Measurements from ENCODE around the gene TOGARAM2. TPM values are rescaled to one million over a fixed set of nuclear protein-coding genes. Genes with fewer than 3 reads are reported as not detected.

The TOGARAM2 gene
- total and polyA plus RNA-seq, 2 of the 8 experiments (the other 6 are each of a cell fraction or from before 2014, with no cell fraction given) = 0.42 to 1.4 TPM

GRCh38 chr2:28977176-28977875 is 3.8 kb upstream of the TOGARAM2 start:
- Histone ChIP-seq H3K27me3 (replicated peaks in 1 of 4; ENCODE audit: control insufficient read depth in 3 of 4, extremely low read depth in 1 of 4, insufficient read depth in 3 of 4, low read length in 3 of 4) (no peaks in the 10 kb centered on the region), H2BK20ac (ENCODE audit: low read length) (no peak overlapping the region), H2AK5ac (ENCODE audit: low read depth, low read length) (no peak overlapping the region), H4K91ac (replicated peaks; ENCODE audit: insufficient read length, low read length) (no peak overlapping the region), H3K36me3 (ENCODE audit: control insufficient read depth in 2 of 4, insufficient read depth in 4 of 4, low read length in 3 of 4) (no peaks in the 10 kb centered on the region), H4K5ac (ENCODE audit: insufficient read length, low read depth, low read length) (no peak overlapping the region), H2BK5ac (ENCODE audit: low read depth, low read length) (no peak overlapping the region), H3K27ac (ENCODE audit: low read depth, low read length) (no peak overlapping the region), H2AFZ (ENCODE audit: low read length) (no peak overlapping the region), H2BK15ac (ENCODE audit: low read length) (no peak overlapping the region), H3K79me2 (ENCODE audit: control insufficient read depth in 1 of 2, insufficient read depth in 2 of 2, low read length in 2 of 2) (no peaks in the 10 kb centered on the region), H3K9me3 (ENCODE audit: insufficient read depth in 2 of 2, low read depth in 1 of 2, low read length in 1 of 2) (no peaks in the 10 kb centered on the region), H3K4me2 (ENCODE audit: insufficient read depth in 1 of 2, low read depth in 2 of 2, low read length in 2 of 2) (no peak overlapping the region), H4K20me1 (replicated peaks in 1 of 2; ENCODE audit: control insufficient read depth in 1 of 2, insufficient read depth in 2 of 2, low read length in 2 of 2) (no peaks in the 10 kb centered on the region), H3K18ac (ENCODE audit: extremely low read depth, low read length) (no peak overlapping the region), H2BK12ac (ENCODE audit: low read depth, low read length) (no peak overlapping the region), H3K14ac (ENCODE audit: insufficient read length) (no peak overlapping the region), H3K23ac (ENCODE audit: insufficient read length) (no peak overlapping the region), H3K56ac (replicated peaks; ENCODE audit: insufficient read length, low read depth, low read length) (no peak overlapping the region), H3K4me3 (ENCODE audit: extremely low read depth in 1 of 4, insufficient read depth in 2 of 4, low read depth in 3 of 4, low read length in 4 of 4) (no peak overlapping the region), H3K79me1 (ENCODE audit: low read depth, low read length) (no peaks in the 10 kb centered on the region), H3K4ac (replicated peaks; ENCODE audit: insufficient read length, low read depth, low read length) (no peak overlapping the region), H2BK120ac (replicated peaks; ENCODE audit: low read depth, low read length) (no peak overlapping the region), H4K8ac (ENCODE audit: extremely low read depth, insufficient read depth, low read length) (no peak overlapping the region; the same call in 1 of the 2 replicates), H3K4me1 (replicated peaks in 1 of 4; ENCODE audit: control insufficient read depth in 3 of 4, insufficient read depth in 4 of 4, low read length in 3 of 4) (peaks cover 0 to 2% (median 0%) of the 10 kb centered on the region in 4 experiments; a peak in 2 of 7 replicates), H3K23me2 (ENCODE audit: low read depth, low read length) (no peaks in the 10 kb centered on the region), H3K9ac (replicated peaks in 1 of 4; ENCODE audit: extremely low read depth in 1 of 4, low read depth in 3 of 4, low read length in 3 of 4) (no peak overlapping the region)
- DNase-seq (ENCODE audit: low read depth in 1 of 2, low spot score in 2 of 2) (no peak), FAIRE-seq (no peak)
- POLR2A ChIA-PET (ENCODE audit: partially characterized antibody) = no interaction called here
- 92% methylated on average over 10 of the region's 10 CpGs; no CpG with 5 or more reads in 1 of the 2 experiments for WGBS, 2 experiments (ENCODE audit: extremely low coverage in 1 of 2, insufficient coverage in 1 of 2, insufficient read length in 1 of 2, insufficient replicate concordance in 2 of 2, low coverage in 1 of 2, low lambda C conversion rate in 2 of 2, missing lambda C conversion rate in 1 of 2)
- CTCF ChIA-PET (ENCODE audit: partially characterized antibody) = interaction anchor here (0.8 to 1.4 kb wide), 4 partner anchors 18 to 232 kb away, joined by 3 read pairs; no protein-coding TSS in a partner anchor
- TF ChIP-seq EP300 (IDR thresholded peaks at IDR 0.05; ENCODE audit: borderline replicate concordance in 1 of 2, low read depth in 2 of 2, low read length in 2 of 2) = no peak
- TF ChIP-seq KDM4A (IDR thresholded peaks at IDR 0.05; ENCODE audit: low read depth, low read length, severe bottlenecking) = no peak
- TF ChIP-seq NRF1 (IDR thresholded peaks at IDR 0.05; ENCODE audit: low read depth, low read length) = no peak
- no peak for TF ChIP-seq BRCA1 (IDR thresholded peaks at IDR 0.05; ENCODE audit: low read depth, low read length)
- TF ChIP-seq SIX5 (IDR thresholded peaks at IDR 0.05; ENCODE audit: low read depth, low read length) = no peak
- no peak for TF ChIP-seq TBP (IDR thresholded peaks at IDR 0.05; ENCODE audit: low read depth, low read length)
- TF ChIP-seq POLR2AphosphoS5 (IDR thresholded peaks at IDR 0.05; ENCODE audit: low read depth, low read length) = no peak
- no peak for TF ChIP-seq TAF1 (IDR thresholded peaks at IDR 0.05; ENCODE audit: low read depth, low read length)
- TF ChIP-seq BACH1 (IDR thresholded peaks at IDR 0.05; ENCODE audit: low read length) = no peak
- TF ChIP-seq NANOG (IDR thresholded peaks at IDR 0.05; ENCODE audit: insufficient read depth, low read depth, low read length, poor library complexity, severe bottlenecking) = no peak
- TF ChIP-seq SP2 (IDR thresholded peaks at IDR 0.05; ENCODE audit: low read length) = no peak
- TF ChIP-seq RFX5 (IDR thresholded peaks at IDR 0.05; ENCODE audit: borderline replicate concordance, low read depth, low read length) = no peak
- TF ChIP-seq CHD1 (IDR thresholded peaks at IDR 0.05; ENCODE audit: low read depth, low read length) = no peak
- TF ChIP-seq SAP30 (IDR thresholded peaks at IDR 0.05; ENCODE audit: insufficient read depth, insufficient replicate concordance, low read length) = no peak

Data from H1 (cell line).